HG02970 (cell line): Measurements from ENCODE around the gene SUV39H1.
"Not testable (repeated sequence)": the region's sequence is repeated elsewhere in the genome, so short reads cannot be mapped to it uniquely, and the experiment has no call there.

Source experiments
- ATAC-seq: cut with Tn5 transposase; IDR thresholded peaks from one replicate; pipeline ENCODE4 v1.9.1; 2021; ENCODE audit warnings: mild to moderate bottlenecking, moderate library complexity, moderate number of reproducible peaks; ENCODE audit not compliant: unreplicated experiment, low FRiP score

SUV39H1 gene

DNA sequence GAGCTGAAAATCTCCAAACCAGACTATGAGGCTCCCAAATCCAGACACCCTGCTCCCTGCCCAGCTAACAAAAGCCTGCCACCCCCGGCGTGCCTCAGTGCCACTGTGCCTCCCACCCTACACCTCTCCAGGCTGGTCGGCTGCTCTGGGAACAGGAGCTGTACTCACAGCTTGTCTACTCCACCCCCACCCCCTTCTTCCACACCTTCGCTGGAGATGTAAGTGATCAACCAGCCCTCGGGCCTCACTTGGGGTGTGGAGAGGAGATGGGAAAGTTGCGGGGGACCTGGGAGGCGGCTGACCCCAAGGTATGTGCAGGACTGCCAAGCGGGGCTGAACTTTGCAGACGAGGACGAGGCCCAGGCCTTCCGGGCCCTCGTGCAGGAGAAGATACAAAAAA lies 11.1 kb upstream of the SUV39H1 start:
- ATAC-seq, result no peak

- ATAC-seq, result no peak
These were observed 7.9 kb upstream of the SUV39H1 start for GRCh38 chrX:48688531-48689150.

DNA sequence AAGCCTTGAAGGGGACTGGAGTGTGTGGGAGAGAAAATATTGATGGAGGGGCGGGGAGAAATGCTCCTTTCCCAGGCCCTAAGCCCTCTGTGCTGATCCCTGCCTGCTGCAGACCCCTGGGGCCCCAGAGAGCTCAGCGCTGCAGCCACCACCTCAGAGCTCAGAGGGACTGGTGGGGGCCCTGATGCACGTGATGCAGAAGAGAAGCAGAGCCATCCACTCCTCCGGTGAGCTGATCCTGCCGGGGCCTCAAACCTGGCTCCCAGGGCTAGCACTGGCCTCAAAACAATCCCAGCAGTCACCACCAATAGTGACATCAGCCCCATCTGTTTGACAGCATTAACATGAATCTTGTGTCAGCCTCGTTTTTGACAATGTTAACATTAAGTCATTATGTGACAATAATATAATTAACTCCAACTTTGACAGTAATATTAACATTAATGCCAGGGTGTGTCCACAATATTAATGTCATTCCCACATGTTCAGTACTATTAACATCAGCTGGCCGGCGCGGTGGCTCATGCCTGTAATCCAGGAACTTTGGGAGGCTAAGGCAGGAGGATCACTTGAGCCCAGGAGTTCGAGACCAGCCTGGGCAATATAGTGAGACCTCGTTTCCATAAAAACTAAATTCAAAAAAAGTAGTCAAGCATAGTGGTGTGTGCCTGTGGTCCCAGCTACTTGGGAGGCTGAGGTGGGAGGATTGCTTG lies 7.2 kb upstream of the SUV39H1 start:
- ATAC-seq, result no peak

DNA sequence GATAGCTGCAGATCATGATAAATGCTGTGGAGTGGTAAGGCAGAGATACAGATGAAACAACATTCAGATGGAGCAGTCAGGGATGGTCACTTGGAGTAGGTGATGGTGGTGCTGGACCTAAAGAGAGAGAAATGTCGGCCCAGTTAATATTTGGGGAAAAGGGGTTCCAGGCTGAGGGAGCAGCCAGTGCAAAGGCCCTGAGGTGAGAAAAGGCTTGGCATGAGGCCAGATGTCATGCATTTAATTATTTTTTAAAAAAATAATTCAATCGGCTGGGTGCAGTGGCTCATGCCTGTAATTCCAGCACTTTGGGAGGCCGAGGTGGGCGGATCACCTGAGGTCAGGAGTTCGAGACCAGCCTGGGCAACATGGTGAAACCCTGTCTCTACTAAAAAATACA lies 4.8 kb upstream of the SUV39H1 start:
- ATAC-seq, result not testable (repeated sequence)

DNA sequence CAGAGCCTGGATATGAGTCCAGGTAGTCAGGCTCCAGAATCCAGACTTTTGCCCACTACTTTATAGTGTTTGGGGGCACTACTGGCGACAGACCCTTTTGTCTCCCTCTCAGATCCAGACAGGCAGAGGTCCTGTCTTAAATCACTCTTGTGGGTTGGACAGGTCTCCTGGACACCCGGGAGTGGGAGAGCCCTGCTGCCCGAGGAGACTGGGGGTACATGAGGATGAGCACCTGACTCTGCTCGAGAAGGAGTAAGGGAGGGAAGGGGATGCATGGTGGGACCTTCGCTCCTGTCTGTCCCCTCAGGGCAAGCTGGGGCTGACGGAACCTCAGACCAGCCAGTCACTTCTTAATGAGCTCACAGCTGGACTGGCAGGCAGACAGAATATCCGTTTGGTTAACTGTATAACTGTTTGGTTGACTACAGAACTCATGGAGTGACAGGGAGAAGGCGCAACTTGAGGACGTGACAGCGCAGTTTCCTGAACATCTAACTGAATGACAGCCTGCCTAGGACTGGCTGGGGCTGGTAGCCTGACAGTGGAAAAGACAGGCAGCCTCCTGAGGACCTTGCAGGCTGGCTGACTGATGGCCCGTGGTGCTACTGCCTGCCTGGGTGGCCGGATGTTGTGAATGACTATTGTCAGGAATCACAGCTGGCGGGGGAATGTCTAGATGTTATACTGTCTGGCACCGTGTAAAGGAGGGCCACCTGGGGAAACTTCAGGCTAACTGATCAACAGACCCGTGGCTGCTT lies 1.6 kb upstream of the SUV39H1 start:
- ATAC-seq, result no peak

GRCh38 chrX:48695534-48695896 lies 1.0 kb upstream of the SUV39H1 start:
- ATAC-seq, result no peak

GRCh38 chrX:48695925-48696300 lies 621 bp upstream of the SUV39H1 start:
- no peak for ATAC-seq

GRCh38 chrX:48696909-48697727 lies 584 bp downstream of the SUV39H1 start:
- ATAC-seq, result peak; percentile 24

DNA sequence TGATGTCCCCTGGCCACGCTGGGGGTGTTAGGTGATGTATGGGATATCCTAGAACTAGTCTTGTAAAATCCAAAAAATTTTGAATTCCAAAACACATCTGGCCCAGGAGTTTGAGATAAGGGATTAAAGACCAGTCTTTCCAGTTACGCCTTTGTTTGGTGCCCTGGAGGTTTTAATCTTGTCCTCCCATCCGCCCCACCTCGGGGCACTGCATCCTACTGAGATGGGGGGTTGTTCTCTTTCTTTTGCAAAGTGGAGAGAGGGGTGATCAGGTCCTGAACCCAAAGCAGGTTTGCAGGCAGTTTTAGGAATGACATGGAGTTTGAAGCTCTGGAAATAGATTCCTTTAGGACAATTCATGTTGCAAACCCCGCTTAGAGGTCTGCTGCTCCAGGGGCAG lies 1.8 kb downstream of the SUV39H1 start:
- ATAC-seq, result no peak

- no peak for ATAC-seq
These were observed 3.7 kb downstream of the SUV39H1 start for GRCh38 chrX:48700246-48700645.

- no peak for ATAC-seq
These were observed 4.6 kb downstream of the SUV39H1 start for GRCh38 chrX:48700951-48701653.

DNA sequence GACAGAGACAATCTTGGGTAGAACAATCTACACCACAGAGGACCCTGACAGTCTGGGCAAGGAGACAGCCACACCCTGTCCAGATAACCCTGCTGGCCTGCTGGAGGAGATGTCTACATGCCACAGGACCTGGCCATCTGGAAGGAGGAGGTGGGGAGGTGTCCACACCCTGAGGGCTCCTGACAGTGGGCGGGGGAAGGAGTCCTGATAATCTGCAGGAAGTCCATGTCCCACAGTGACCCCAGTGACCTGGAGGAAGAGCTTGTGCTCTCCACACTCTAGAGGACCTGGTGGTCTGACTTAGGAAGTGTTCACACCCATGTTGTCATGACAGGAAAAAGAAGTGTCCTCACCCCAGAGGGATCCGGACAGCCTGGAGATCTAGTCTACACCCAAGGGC lies 5.5 kb downstream of the SUV39H1 start:
- no peak for ATAC-seq

GRCh38 chrX:48702716-48703115 lies 6.2 kb downstream of the SUV39H1 start:
- ATAC-seq, result no peak

DNA sequence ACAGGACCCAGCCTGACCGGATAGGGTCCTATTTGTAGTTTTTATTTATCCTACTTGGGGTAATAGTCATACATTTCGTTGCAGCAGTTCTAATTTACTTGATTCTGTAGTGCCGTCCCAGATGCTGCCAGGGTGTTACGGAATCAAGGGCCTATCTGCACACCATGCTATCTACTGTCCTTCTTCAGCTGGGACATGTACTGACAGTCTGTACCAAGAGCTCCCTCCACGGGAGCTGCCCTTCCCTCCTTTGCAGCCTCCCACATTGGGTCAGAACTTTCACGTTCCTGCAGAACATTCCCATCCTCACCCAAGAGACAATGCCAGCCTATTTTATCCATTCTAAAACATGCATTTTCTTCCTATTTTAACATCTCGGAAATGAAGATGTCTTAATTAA lies 6.7 kb downstream of the SUV39H1 start:
- ATAC-seq, result no peak

DNA sequence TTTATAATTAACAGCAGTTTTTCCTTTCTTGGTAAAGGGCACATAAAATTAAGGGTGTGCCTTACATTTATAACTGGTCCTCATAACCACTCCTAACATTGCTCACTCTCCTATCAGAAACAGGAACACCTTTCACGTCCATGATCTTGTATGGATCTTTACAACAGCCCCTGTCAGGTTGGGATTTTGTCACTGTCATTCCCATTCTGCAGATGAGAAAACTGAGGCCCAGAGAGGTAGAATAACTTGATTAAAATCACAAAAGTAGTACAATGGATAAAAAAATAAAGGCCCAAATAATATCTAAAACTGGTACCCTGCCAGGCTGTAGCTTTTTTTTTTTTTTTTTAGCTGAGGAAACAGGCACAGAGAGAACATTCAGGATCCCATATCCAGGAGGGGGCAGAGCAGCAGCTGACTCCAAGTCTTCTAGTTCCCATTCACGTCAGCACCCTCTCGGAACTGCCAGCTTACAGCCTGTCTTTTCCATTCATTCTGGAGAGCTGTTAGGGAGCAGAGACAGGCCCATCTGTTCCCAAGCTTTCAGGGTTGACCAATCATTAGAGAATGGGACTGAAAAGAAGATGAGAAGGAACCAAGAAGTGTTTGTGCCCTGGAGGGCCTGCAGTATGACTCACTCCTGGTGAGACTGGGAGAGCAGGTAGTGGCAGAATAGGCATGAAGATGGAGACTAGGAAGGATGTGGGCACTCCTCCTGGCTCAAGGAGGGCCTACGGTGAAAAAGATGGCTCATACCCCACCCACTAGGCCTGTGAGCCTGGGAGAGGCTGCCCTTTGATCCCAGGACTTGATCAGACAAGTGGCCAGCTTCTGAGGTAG lies 7.3 kb downstream of the SUV39H1 start:
- no peak for ATAC-seq

- ATAC-seq, result no peak
These were observed 9.3 kb downstream of the SUV39H1 start for GRCh38 chrX:48705871-48706270.

DNA sequence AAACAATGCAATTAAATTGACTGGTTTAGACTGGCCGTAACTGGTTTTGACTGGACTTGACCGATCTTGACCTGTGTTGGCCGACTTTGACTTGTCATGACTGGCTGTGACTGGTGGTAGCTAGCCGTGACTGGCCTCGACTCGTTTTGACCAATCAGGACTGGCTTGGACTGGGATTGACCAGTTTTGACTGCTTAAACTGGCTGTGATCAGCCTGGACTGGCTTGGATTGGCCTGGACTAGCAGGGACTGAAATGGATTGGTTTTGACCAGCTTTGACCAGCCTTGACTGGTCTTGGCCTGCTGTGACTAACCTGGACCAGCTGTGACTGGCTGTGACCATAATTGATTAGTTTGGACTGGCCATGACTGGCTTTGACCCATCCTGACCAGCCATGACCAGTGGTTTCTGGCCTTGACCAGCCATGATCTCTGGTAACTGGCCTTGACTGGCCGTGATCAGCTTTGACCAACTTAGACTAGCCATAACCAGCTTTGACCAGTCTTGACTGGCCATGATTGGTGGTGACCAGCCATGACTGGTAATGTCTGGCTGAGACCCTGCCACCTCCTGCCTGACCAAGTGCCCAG lies 13.1 kb downstream of the SUV39H1 start:
- ATAC-seq, result no peak

- no peak for ATAC-seq
These were observed 14.8 kb downstream of the SUV39H1 start for GRCh38 chrX:48711162-48711928.
